MCF 10A (cell line): ENCODE results near the gene SIX6. TPM values are rescaled to one million over a fixed set of nuclear protein-coding genes. Genes with fewer than 3 reads are reported as not detected.

ENCODE experiments used
- BruUV-seq: library from RNA; stranded (reverse); fragments of 400-500 nt; replicated peaks from 2 replicates; lab custom pipeline; 2021; lab: Mats Ljungman, UMichigan
- CTCF ChIA-PET: fragments of 300-600 bp; sonication (Branson Sonifier 250); formaldehyde crosslinking; extraction: SDS; loops from one replicate; lab custom pipeline; 2021; ENCODE audit warnings: antibody characterized with exemption, inconsistent platforms; lab: Yijun Ruan, JAX
- POLR2A ChIA-PET: fragments of 300-600, 350-650 bp; sonication (Branson Sonifier 250); formaldehyde crosslinking; extraction: SDS; loops from one replicate; lab custom pipeline; 2020; ENCODE audit warnings: antibody characterized with exemption, inconsistent platforms; lab: Yijun Ruan, JAX
- DNase-seq: peaks from one replicate; pipeline ENCODE4 v3.0.0-alpha.2; 2018; ENCODE audit not compliant: unreplicated experiment
- H3K27ac Mint-ChIP-seq: one replicate; pipeline ENCODE4 v1.8.0; 2022; ENCODE audit warnings: mild to moderate bottlenecking, low read depth, mixed read lengths; ENCODE audit not compliant: unreplicated experiment
- H3K27me3 Mint-ChIP-seq: one replicate; pipeline ENCODE4 v1.8.0; 2022; ENCODE audit warnings: mixed read lengths; ENCODE audit not compliant: insufficient read depth, unreplicated experiment
- H3K36me3 Mint-ChIP-seq: one replicate; pipeline ENCODE4 v1.8.0; 2022; ENCODE audit warnings: mild to moderate bottlenecking, moderate library complexity, mixed read lengths; ENCODE audit not compliant: insufficient read depth, unreplicated experiment
- H3K4me1 Mint-ChIP-seq: one replicate; pipeline ENCODE4 v1.8.0; 2022; ENCODE audit warnings: mixed read lengths; ENCODE audit not compliant: insufficient read depth, unreplicated experiment
- H3K4me3 Mint-ChIP-seq: one replicate; pipeline ENCODE4 v1.8.0; 2022; ENCODE audit warnings: mild to moderate bottlenecking, moderate library complexity, mixed read lengths; ENCODE audit not compliant: unreplicated experiment
- H3K9me3 Mint-ChIP-seq: one replicate; pipeline ENCODE4 v1.8.0; 2022; ENCODE audit warnings: mixed read lengths; ENCODE audit not compliant: unreplicated experiment
- intact Hi-C: fragments of 100-400 bp; cut with micrococcal nuclease; formaldehyde crosslinking; loops from 2 replicates; pipeline ENCODE4 v1.14.1; 2022
- total RNA-seq: library from RNA; stranded (reverse); gene quantifications from 2 replicates; pipeline ENCODE4 v1.2.3, GENCODE V29; 2022
- TF ChIP-seq, protein P1 (sequence below): fragments of 200-600 bp; IDR thresholded peaks from one replicate; pipeline ENCODE4 v1.8.0; 2022; ENCODE audit warnings: antibody characterized with exemption, mild to moderate bottlenecking; ENCODE audit not compliant: unreplicated experiment

Gene SIX6
- total RNA-seq, 1 experiment from 2014 or later: not detected

GRCh38 chr14:60509438-60510253, 700 bp downstream of the SIX6 start:
- Mint-ChIP-seq H3K9me3 (no peaks in the 10 kb centered on the region), H3K27ac (no peak overlapping the region), H3K27me3 (peaks cover 68% of the 10 kb centered on the region), H3K36me3 (no peaks in the 10 kb centered on the region), H3K4me3 (no peak overlapping the region), H3K4me1 (no peaks in the 10 kb centered on the region)
- ChIA-PET POLR2A (no interaction called here), CTCF (interaction anchor here (0.5 to 0.9 kb wide), 2 partner anchors 19 to 52 kb away, joined by 3 to 5 read pairs; no protein-coding TSS in a partner anchor)
- BruUV-seq: no TSS peak
- DNase-seq: no peak
- intact Hi-C loops: no loop called here
- TF ChIP-seq, protein P1, sequence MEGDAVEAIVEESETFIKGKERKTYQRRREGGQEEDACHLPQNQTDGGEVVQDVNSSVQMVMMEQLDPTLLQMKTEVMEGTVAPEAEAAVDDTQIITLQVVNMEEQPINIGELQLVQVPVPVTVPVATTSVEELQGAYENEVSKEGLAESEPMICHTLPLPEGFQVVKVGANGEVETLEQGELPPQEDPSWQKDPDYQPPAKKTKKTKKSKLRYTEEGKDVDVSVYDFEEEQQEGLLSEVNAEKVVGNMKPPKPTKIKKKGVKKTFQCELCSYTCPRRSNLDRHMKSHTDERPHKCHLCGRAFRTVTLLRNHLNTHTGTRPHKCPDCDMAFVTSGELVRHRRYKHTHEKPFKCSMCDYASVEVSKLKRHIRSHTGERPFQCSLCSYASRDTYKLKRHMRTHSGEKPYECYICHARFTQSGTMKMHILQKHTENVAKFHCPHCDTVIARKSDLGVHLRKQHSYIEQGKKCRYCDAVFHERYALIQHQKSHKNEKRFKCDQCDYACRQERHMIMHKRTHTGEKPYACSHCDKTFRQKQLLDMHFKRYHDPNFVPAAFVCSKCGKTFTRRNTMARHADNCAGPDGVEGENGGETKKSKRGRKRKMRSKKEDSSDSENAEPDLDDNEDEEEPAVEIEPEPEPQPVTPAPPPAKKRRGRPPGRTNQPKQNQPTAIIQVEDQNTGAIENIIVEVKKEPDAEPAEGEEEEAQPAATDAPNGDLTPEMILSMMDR: no peak

DNA sequence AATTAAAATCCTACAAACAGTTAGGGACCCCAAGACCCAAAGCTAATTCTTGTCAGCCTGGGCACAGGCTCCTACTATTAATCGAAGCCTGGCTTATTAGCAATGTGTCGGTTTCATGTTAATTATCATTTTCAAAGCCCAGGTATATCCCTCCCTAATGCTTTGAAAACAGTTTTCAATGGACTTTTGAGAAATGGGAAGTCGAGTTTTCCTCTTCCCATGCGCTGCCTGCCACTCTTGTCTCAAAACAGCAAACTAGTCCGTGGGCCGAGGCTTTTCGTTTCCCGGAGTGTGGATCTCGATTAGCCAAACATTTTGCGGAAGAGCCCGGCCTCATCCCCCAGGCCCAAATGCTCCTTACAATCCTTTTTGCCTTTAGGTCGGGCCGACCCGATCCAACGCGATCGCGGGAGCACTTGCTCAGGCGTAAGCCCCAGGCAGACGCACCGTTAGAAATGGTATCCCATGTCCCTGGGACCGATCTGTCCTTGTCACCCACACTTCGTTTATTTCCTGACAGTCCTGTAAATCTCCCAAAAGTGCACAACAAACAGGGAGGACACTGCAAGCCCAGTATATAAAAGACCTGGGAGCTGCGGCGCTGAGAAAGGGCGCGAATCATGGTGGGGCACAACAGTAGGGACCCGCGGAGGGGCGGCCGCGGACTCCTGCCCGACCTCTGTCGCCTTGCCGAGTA, 1.5 kb downstream of the SIX6 start:
- CTCF ChIA-PET: interaction anchor here (0.5 to 0.9 kb wide), 2 partner anchors 18 to 51 kb away, joined by 3 to 5 read pairs; no protein-coding TSS in a partner anchor
- BruUV-seq: no TSS peak
- intact Hi-C loops: no loop called here
- no peak overlapping the region for H3K4me3 Mint-ChIP-seq
- H3K27ac Mint-ChIP-seq: no peak overlapping the region
- H3K36me3 Mint-ChIP-seq: no peaks in the 10 kb centered on the region
- H3K9me3 Mint-ChIP-seq: no peaks in the 10 kb centered on the region
- H3K4me1 Mint-ChIP-seq: no peaks in the 10 kb centered on the region
- peaks cover 66% of the 10 kb centered on the region for H3K27me3 Mint-ChIP-seq
- POLR2A ChIA-PET: interaction anchor here (0.6 kb wide), 1 partner anchor 201 kb away, joined by 3 read pairs; no protein-coding TSS in a partner anchor
- TF ChIP-seq, protein P1: no peak
- no peak for DNase-seq

DNA sequence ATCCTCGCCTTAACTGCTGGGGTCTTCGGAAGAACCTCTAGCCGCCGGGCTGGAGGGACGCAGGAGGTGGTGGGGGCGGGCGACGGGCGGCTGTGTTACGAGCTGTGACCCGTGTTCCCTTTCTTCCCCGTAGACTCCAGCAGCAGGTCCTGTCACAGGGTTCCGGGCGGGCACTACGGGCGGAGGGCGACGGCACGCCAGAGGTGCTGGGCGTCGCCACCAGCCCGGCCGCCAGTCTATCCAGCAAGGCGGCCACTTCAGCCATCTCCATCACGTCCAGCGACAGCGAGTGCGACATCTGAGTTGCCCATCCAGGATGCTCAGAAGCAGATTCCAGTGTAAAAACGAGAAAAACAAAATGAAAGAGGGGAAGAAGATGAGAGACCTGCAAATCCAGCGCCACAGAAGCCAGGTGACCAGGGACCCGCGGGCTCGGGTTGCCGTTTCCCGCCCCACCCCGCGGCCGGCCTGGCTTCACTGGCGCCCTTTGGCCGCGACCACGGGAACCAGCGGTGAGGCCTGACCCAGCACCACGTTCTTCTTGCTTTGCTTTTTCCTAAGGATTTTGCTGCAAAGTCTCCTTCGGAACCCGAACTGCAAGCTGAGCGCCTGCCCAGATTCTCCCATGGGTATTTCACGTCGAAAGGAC, 2.1 kb downstream of the SIX6 start:
- Mint-ChIP-seq H3K36me3 (no peaks in the 10 kb centered on the region), H3K4me3 (no peak overlapping the region), H3K4me1 (no peaks in the 10 kb centered on the region), H3K27me3 (peaks cover 65% of the 10 kb centered on the region), H3K9me3 (no peaks in the 10 kb centered on the region), H3K27ac (no peak overlapping the region)
- ChIA-PET POLR2A (interaction anchor here (0.6 kb wide), 1 partner anchor 202 kb away, joined by 3 read pairs; no protein-coding TSS in a partner anchor), CTCF (no interaction called here)
- TF ChIP-seq, protein P1: no peak
- BruUV-seq: no TSS peak
- DNase-seq: no peak
- intact Hi-C loops: no loop called here

GRCh38 chr14:60512126-60512525, 3.2 kb downstream of the SIX6 start:
- ChIA-PET POLR2A (no interaction called here), CTCF (no interaction called here)
- H3K27ac Mint-ChIP-seq: no peak overlapping the region
- H3K36me3 Mint-ChIP-seq: no peaks in the 10 kb centered on the region
- intact Hi-C loops: no loop called here
- TF ChIP-seq, protein P1: no peak
- BruUV-seq: no TSS peak
- no peaks in the 10 kb centered on the region for H3K9me3 Mint-ChIP-seq
- H3K4me1 Mint-ChIP-seq: no peaks in the 10 kb centered on the region
- DNase-seq: no peak
- H3K27me3 Mint-ChIP-seq: peaks cover 64% of the 10 kb centered on the region
- H3K4me3 Mint-ChIP-seq: no peak overlapping the region
